Stromal cell of bone marrow (primary cell): Measurements from ENCODE around the gene ZNF490.
"Not testable (repeated sequence)": the region's sequence is repeated elsewhere in the genome, so short reads cannot be mapped to it uniquely, and the experiment has no call there.

ENCODE experiments used
- DNase-seq: peaks from one replicate; pipeline ENCODE4 v3.0.0-alpha.2; 2012; ENCODE audit warnings: low read depth

ZNF490 gene

DNA sequence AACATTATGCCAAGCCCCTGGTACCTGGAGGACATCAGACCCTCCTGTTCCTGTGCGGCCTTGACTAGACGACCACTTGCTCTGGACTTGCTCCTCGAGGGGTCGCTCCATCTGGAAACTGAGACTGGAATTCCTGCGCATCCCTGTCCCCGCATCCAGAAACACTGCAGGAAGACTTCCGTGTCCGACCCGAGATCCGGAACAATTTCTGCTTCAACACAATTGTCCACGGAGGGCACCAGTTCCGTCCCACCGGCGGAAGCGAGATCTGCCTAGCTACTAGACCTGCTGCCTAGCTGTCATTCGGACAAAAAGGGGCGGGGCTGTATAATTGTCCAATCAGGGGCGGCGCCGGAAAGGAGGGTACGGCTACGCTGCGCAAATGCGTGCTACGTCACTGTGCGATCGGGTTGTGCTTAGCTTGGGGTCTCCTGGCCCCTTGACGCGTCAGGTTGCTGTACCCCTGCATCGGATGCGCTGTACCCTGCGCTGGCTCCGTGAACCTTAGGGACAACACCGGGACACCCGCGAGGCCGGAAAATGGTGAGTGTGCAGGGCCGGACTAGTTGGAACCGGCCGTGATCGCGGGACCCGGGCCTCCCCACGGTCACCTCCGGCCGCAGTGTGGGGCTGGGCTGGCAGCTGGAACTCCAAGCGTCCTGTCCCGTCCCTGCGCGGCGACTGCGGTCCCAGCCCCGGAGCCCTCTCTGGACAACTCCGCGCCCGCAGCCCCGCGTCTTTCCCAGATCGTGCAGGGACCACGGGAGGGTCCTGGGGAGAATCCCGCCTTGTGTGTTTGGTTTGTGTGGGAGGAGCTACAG, at the start of gene ZNF490, which contains the start of gene ZNF791:
ZNF490 (minus strand) TSS at position 274 of the 821 bp plus-strand sequence; CDS start at position 141, 133 bp downstream.
ZNF791 (plus strand) TSS at position 381 of the 821 bp plus-strand sequence; CDS start at position 541, 160 bp downstream.
- peak; percentile 97 for DNase-seq

DNA sequence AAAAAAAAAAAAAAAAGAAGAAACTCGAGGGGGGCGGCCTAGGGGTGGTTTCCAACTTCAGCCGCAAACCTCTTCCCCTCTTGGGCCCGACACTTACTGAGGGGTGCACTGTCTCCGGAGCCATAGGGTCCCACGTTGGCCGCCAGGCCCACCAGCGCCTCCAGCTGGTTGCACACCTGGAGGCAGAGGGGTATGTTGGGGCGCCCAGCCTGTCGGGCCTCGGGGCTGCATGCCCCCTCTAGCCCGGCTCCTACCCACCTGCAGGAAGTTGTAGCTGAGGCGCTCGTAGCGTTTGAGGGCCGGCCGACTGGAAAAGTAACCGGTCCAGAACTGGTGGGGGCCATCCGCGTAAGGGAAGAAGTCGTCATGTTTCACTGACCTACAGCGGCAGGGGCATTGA, 47.4 kb upstream of the ZNF490 start:
- DNase-seq: no peak

DNA sequence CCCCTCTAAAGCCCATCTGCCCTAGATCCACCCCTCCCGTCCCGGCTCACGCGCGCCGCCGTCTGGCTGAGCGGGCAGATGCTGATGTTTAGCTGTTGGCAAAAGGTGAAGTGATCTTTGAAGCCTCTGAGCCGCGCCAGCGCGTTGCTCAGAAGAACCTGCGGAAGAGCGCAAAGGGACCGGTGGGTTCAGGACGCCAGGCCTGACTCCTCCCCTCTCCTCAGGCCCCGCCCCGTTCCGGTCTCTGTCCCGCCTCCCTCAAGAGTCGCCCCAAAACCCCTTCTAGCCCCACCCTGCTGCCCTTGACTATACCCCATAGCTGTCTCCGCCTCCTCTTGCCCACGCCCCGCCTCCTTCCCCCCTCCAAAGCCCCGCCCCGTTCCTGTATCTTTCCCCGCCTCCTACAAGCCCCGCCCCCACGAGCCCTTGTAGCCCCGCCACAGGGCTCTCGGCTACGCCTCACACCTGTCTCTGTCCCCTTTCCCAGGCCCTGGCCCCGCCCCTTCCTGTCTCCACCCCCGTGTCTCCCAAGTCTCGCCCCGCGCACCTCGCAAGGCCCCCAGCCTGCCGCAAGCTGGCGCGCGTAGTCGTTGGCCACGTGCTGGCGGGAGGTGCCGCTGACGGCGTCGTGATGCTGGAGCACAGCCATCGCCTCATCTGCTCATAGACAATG, 46.4 kb upstream of the ZNF490 start:
- no peak for DNase-seq

DNA sequence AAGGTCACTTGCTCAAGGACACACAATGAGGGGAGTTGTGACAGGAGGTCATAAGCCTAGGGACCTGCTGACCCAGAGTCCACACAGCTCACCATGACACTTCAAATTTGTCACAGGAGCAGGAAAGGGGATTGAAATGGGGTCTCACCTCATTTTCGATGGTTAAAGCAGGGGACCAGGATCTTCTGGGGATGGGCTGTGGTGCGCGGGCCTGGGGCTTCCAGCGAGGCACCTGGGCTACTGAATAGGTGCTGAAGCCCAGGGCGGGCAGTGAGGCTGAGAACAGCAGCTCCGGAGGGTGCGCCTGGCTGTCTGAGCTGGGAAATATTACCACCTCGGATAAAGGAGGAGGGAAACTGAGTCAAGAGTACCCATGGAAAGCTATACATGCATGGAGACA, 44.9 kb upstream of the ZNF490 start:
- no peak for DNase-seq

DNA sequence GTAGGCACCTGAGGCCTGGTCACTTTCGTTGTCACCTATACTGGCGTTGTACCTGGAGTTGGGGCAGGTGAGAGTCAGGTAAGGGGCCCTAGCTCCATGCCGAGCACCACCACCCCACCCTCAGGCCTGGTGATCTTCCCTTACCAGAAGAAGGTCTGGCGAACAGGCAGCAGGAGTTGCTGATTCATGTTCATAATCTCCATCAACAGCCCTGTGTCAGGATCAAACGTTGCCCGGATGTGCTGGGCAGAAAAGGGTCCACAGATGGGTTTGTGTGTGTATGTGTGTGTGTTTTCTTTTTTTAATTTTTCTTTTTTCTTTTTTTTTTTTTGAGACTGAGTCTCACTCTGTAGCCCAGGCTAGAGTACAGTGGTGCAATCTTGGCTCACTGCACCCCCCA, 41.6 kb upstream of the ZNF490 start:
- no peak for DNase-seq

DNA sequence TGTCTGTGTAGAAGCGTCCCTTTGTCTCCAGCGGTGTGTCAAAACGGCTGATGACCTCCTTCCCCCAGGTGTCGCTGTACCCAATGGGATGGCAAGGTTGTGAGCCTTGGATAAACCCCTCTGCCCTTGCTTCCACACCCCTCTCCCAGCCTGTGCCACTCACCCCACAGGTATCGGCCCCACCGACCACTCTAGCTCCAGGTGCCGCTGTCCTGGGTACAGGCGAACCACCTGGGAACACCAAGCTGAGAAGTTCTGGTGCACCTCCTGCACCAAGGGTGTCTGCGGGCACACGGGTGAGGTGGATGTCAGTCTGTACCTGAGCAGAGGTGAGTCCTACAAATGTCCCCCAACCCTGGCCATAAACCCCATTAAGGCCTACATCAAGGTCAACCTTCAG, 39.3 kb upstream of the ZNF490 start:
- no peak for DNase-seq

DNA sequence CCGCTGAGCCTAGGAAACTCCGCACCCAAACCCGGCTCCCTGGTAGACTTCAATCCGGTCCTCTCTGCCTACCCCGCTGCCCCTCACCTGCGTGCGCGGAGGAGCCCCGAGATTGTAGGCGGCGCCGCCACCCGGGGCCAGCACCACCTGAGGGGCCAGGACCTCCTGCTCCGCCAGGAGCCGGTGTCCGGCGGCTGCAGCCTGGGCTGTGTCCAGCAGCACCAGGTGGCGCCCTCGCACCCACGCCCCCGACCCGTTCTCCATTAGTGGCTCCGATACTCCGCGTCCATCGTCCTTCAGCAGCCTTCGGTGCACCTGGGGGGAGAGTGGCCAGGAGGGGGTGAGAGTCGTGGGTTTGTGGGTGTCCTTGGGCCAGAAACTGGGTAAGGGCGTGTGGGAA, 37.5 kb upstream of the ZNF490 start:
- DNase-seq: no peak

DNA sequence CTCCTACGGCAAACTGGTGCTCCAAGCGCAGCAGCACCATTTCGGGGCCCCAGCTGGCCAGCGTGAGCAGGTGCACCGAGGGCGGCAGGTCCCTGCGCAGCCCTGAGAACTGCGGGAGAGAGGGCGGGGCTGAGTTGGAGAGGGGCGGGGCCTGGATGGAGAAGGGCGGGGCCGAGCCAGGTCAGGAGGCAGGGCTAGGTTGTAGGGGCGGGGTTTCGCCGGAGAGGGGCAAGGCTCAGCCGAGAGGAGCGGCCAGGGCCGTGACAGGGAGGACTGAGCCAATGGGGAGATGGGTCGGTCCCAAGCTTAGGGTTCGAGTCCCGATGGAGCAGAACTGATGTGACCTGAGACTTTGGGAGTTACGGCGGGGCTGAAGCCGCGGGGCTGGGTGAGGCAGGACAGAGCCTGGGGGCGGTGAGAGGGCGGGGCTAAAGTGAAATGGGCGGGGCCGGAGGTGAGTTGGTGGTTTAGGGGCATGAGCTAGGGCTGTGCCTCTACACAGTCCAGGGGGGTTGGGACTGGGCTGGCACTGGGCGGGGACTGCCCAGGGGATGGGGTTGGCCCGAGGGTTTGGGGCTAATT, 37.0 kb upstream of the ZNF490 start:
- no peak for DNase-seq

DNA sequence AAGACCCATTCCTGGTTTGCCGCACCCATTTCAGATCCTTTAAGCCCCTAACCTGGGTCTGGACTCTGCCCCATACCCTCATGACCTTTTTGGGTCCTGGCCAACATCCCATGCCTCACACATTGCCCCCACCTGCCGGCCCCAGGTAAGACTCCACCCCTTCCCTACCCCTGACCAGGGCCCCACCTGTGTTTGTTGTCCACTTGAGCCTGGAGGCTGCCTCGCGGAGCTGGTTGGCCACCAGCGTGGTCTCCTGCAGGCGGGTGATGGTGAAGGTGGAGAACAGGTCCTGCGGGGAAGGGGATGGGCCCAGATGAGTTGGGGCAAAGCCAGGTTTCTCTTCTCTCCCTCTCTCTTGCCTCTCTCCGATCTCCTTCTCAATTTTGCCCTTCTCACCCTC, 36.4 kb upstream of the ZNF490 start:
- no peak for DNase-seq

DNA sequence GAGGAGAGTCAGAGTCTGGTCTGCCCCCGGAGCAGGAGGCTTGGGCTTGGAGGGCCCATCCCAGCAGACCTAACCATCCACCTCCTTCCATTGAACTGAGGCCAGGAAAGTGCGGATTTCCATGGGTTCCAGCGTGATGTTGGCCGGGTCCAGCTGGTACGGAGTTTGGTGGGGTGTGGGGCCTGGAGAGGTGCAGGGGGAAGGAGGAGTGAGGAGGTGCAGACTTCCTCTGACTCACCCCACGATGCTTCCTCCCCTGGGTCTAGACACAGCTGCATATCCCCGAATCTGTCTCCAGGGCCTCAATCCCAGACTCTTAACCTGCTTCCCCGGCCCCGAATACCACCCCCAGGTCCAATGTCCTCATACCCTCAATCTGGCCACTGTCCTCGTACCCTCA, 35.9 kb upstream of the ZNF490 start:
- no peak for DNase-seq

DNA sequence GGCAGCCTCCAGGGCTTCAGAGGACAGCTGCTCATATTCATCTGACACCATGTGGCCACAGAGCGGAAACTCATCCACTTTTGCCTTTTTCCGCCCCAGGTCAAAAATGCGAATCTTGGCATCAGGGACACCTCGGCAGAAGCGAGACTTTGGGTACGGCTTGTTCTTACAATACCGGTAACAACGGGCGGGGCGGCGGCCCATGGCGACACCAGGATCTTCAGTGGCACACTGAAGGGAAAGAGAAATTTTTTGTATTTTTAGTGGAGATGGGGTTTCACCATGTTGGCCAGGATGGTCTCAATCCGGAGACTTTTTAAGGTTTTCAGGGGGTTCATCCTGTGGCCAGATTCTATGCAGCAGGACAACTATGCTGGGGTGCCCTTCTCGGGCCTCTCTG, 33.1 kb upstream of the ZNF490 start:
- not testable (repeated sequence) for DNase-seq

DNA sequence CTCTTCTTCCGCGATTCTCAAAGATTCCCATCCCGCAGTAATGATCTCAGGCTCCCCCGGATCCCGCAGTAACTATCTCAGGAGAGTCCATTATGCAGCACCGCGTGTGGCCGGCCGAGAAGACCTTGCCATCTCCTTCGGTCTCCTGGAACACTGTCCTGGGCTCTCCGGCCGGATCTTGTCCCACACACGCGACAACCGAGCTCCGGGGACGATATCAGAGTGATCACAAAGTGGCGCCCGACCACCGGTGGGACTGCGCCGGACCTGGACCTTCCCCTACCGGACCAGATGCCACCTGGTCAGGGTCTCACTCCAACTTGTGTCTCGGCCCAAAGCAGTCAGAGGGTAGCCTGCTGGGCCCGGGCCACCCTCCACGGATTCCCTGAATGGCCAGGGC, 31.9 kb upstream of the ZNF490 start:
- DNase-seq: no peak

DNA sequence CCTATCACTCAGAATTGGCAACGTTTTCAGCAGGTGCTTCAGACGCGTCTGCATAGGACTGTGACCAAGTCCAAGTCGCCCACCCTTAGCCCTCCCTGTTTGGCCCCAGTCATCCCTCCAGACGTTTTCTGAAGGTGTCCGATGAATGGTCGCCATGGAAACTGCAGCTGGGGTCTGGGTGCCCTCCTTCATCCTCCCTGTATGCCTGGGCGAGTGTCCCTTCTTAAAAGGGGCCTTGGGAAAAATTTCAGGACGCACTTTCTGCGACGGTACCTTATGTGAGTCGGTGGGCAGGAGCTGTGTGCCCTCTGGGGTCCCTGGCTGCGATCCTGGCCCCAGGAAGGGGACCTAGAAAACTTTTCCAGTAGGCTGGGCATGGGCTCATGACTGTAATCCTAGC, 30.8 kb upstream of the ZNF490 start:
- DNase-seq: no peak

DNA sequence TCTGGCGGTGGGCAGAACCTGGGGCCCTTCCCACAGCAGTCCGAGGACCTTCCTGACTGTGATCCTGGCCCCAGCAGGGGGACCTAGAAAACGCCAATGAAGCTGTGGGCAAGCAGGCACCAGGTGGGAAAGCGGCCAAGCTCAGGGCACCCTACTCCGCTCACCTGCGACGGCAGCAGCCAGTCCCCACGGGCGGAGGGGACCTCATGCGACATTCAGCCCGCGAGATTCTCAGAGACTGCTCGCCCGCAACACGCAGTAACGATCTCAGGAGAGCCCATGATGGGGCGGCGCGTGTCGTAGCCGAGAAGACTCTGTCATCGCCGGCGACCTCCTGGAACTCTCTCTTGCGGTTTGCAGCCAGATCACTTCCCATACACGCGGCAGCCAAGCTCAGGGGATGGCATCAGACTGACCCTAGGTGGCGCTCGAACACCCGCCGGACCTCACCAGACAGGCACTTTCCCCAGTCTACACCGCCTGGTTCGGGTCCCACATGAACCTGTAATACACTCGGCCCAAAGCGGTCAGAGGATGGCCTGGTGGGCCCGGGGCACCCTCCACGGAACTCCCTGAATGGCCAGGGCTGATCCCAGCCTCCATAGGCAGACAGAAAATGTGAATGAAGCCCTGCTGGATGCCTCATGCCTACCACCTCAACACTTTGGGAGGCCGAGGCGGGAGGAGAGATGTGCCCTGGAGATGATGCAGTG, 29.4 kb upstream of the ZNF490 start:
- peak; percentile 51 for DNase-seq

DNA sequence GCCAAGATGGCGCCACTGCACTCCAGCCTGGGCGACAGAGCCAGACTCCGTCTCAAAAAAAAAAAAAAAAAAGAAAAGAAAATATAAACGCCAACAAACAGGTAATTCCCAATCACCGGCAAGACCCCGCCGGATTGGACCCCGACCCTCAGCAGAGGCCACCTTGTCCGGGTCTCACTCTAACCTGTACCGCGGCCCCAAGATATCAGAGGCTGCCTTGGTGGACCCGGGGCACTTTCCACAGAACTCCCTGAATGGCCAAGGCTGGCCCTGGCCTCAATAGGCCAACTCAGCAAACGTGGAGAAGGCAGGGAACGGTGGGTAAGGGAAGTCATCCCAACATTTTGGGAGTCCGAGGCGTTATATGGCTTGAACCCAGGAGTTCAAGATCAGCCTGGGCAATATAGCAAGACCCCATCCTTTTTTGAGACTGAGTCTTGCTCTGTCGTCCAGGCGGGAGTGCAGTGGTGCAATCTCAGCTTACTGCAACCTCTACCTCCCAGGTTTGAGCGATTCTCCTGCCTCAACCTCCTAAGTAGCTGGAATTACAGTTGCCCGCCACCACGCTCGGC, 28.1 kb upstream of the ZNF490 start:
- DNase-seq: no peak

DNA sequence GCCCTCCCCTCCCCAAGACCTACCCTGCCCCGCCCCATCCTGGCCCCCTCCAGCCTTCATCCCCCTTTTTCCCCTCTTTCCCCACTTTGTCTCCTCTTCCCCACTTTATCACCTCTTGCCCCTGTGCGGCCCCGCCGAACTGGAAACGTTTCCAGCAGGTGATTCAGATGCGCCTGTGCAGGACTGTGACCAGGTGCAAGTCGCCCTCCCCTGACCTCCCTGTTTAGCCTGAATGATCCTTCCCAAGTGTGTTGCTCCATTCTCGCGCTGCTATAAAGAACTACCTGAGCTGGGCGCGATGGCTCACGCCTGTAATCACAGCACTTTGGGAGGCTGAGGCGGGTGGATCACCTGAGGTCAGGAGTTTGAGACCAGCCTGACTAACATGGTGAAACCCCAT, 26.0 kb upstream of the ZNF490 start:
- no peak for DNase-seq

DNA sequence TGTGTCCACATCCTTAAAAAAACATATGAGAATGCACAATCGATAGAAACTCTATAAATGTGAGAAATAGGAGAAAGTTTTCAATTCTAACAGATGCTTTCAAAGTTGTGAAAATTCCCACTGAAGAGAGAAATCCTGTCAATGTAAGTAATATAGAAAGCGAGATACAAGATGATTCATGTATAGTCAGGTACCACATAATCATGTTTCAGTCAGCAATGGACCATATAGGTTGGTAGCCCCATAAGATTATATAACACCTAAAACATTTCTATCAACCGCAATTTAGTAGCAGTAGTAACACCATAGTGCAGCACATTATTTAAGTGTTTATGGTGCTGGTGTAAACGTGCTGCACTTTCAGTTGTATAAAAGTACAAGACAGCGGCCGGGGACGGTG, 18.6 kb upstream of the ZNF490 start:
- DNase-seq: no peak

DNA sequence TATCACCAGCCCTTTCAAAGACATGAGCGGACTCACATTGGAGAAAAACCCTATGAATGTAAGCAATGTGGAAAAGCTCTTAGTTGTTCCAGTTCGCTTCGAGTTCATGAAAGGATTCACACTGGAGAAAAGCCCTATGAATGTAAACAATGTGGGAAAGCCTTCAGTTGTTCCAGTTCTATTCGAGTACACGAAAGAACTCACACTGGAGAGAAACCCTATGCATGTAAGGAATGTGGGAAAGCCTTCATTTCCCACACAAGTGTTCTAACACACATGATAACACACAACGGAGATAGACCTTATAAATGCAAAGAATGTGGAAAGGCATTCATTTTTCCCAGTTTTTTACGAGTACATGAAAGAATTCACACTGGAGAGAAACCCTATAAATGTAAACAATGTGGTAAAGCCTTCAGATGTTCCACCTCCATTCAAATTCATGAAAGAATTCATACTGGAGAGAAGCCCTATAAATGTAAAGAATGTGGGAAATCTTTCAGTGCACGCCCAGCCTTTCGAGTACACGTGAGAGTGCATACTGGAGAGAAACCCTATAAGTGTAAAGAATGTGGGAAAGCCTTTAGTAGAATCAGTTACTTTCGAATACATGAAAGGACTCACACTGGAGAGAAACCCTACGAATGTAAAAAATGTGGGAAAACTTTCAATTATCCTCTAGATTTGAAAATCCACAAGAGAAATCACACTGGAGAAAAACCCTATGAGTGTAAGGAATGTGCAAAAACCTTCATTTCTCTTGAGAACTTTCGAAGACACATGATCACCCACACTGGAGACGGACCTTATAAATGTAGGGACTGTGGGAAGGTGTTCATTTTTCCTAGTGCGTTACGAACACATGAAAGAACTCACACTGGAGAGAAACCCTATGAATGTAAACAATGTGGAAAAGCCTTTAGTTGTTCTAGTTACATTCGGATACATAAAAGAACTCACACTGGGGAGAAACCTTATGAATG, 17.7 kb upstream of the ZNF490 start:
- DNase-seq: no peak

DNA sequence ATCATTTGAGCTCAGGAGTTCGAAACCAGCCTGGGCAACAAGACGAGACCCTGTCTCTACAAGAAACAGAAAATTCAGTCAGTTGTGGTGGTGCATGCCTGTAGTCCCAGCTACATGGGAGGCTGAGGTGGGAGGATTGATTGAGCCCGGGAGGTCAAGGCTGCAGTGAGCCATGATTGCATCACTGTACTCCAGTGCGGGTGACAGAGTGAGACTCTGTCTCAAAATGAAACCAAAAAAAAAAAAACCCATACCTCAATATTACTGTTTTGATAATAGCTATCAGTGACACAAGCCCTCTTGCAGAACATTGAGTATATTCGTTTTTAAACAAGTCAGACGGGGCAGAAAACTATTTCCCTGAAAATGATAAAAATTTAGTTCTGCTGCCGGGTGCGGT, 16.3 kb upstream of the ZNF490 start:
- no peak for DNase-seq

DNA sequence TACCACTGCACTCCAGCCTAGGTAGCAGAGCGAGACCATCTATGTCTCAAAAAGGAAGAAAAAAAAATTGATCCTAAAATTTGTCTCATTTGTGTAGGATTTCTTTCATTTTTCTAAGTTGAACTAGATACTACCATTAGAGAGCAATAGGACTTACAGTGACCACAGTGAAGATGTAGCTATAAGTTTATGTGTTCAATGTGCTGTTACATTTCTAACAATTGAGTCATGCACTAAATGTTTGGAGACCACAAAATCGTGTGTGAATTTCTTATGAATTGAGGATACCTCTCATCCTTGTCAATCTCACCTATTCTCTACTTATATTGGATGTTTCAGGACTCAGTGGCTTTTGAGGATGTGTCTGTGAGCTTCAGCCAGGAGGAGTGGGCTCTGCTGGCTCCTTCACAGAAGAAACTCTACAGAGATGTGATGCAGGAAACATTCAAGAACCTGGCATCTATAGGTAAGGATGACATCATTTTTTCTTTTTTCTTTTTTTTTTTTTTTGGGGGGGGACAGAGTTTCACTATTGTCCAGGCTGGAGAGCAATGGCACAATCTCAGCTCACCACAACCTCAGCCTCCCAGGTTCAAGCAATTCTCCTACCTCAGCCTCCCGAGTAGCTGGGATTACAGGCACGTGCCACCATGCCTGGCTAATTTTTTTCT, 12.9 kb upstream of the ZNF490 start:
- DNase-seq: no peak
